ENCODE measurements around the gene ADGRE2. TPM values are rescaled to one million over a fixed set of nuclear protein-coding genes. Genes with fewer than 3 reads are reported as not detected.

Gene ADGRE2
- polyA plus RNA-seq, 3 donors, result 13.1 to 91.1 (median 47.6) TPM

DNA sequence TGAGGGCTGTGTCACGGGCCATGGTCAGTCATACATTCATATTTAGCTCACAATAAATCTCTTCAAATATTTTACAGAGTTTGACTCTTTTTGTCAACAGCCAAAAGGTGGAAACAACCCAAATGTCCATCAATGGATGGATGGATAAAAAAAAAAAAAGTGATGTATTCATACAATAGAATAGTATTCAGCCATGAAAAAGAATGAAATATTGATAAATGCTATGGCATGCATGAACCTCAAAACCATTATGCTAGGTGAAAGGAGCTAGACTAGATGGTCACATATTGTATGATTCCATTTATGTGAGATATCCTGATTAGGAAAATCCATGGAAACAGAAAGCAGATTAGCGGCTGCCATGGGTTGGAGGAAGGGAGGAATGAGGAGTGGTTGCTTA is 16.2 kb downstream of the ADGRE2 start:
- H3K4me1 ChIP-seq (ENCODE audit: control insufficient read depth in 1 of 2, insufficient read depth in 2 of 2, low read length in 2 of 2), result peaks cover 3 to 12% of the 10 kb centered on the region in 2 donors
- H3K27me3 Mint-ChIP-seq (ENCODE audit: low read depth in 3 of 3), result peaks cover 0 to 3% (median 2%) of the 10 kb centered on the region in 3 donors
- H3K4me1 Mint-ChIP-seq, result peaks cover 12% of the 10 kb centered on the region
- H3K27ac Mint-ChIP-seq, result peak overlapping the region in 2 of 7 donors; percentile 12 to 24
- H4K20me1 ChIP-seq (ENCODE audit: insufficient read depth, low read length), result peaks cover 99% of the 10 kb centered on the region
- H3K9me3 ChIP-seq (replicated peaks in 1 of 2; ENCODE audit: control insufficient read depth in 1 of 2, insufficient read depth in 1 of 2, low read length in 2 of 2), result no peaks in the 10 kb centered on the region
- peaks cover 75 to 93% of the 10 kb centered on the region in 2 donors for H3K36me3 Mint-ChIP-seq
- intact Hi-C loops (cut with micrococcal nuclease), result no loop called here
- peaks cover 76 to 97% of the 10 kb centered on the region in 2 donors for H3K36me3 ChIP-seq (replicated peaks in 1 of 2; ENCODE audit: control insufficient read depth in 1 of 2, insufficient read depth in 2 of 2, low read length in 2 of 2)
- no peak overlapping the region for H3K4me2 ChIP-seq (replicated peaks; ENCODE audit: extremely low read depth, low read length, poor library complexity, severe bottlenecking)
- H3K4me3 ChIP-seq (replicated peaks in 1 of 3; ENCODE audit: low read depth in 2 of 3, low read length in 3 of 3), result no peak overlapping the region
- TF ChIP-seq, protein P1, sequence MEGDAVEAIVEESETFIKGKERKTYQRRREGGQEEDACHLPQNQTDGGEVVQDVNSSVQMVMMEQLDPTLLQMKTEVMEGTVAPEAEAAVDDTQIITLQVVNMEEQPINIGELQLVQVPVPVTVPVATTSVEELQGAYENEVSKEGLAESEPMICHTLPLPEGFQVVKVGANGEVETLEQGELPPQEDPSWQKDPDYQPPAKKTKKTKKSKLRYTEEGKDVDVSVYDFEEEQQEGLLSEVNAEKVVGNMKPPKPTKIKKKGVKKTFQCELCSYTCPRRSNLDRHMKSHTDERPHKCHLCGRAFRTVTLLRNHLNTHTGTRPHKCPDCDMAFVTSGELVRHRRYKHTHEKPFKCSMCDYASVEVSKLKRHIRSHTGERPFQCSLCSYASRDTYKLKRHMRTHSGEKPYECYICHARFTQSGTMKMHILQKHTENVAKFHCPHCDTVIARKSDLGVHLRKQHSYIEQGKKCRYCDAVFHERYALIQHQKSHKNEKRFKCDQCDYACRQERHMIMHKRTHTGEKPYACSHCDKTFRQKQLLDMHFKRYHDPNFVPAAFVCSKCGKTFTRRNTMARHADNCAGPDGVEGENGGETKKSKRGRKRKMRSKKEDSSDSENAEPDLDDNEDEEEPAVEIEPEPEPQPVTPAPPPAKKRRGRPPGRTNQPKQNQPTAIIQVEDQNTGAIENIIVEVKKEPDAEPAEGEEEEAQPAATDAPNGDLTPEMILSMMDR (IDR thresholded peaks at IDR 0.05), result no peak
- H3K79me2 ChIP-seq (ENCODE audit: insufficient read depth, low read length), result no peaks in the 10 kb centered on the region
- H3K27ac ChIP-seq (ENCODE audit: low read depth in 1 of 2, low read length in 2 of 2), result no peak overlapping the region
- no peak overlapping the region for H2AFZ ChIP-seq (ENCODE audit: insufficient read depth, low read depth, low read length, poor library complexity, severe bottlenecking)
- no peak for DNase-seq
- no peak overlapping the region for H3K4me3 Mint-ChIP-seq
- no peak overlapping the region for H3K9ac ChIP-seq (ENCODE audit: insufficient read depth, low read length, poor library complexity, severe bottlenecking)
- WGBS (ENCODE audit: insufficient coverage), result 100% methylated on average over 1 of the region's 2 CpGs
- no peaks in the 10 kb centered on the region for H3K27me3 ChIP-seq (ENCODE audit: control insufficient read depth in 2 of 2, insufficient read depth in 2 of 2, low read length in 2 of 2)
- H3K9me3 Mint-ChIP-seq, result peaks cover 0 to 8% (median 5%) of the 10 kb centered on the region in 7 donors

- no peak overlapping the region for H3K4me3 Mint-ChIP-seq
Observed at GRCh38 chr19:14761607-14762006, 16.8 kb downstream of the ADGRE2 start.

More at GRCh38 chr19:14761607-14762006, 16.8 kb downstream of the ADGRE2 start:
- Mint-ChIP-seq H3K9me3 (peaks cover 0 to 8% (median 5%) of the 10 kb centered on the region in 7 donors), H3K4me1 (peaks cover 10% of the 10 kb centered on the region), H3K36me3 (peaks cover 74 to 93% of the 10 kb centered on the region in 2 donors), H3K27ac (peak overlapping the region in 2 of 7 donors; percentile 12 to 24), H3K27me3 (ENCODE audit: low read depth in 3 of 3) (peaks cover 0 to 3% (median 2%) of the 10 kb centered on the region in 3 donors)
- Histone ChIP-seq H3K4me1 (ENCODE audit: control insufficient read depth in 1 of 2, insufficient read depth in 2 of 2, low read length in 2 of 2) (peaks cover 3 to 12% of the 10 kb centered on the region in 2 donors), H3K4me3 (replicated peaks in 1 of 3; ENCODE audit: low read depth in 2 of 3, low read length in 3 of 3) (no peak overlapping the region), H4K20me1 (ENCODE audit: insufficient read depth, low read length) (peaks cover 99% of the 10 kb centered on the region), H3K79me2 (ENCODE audit: insufficient read depth, low read length) (no peaks in the 10 kb centered on the region), H3K9ac (ENCODE audit: insufficient read depth, low read length, poor library complexity, severe bottlenecking) (no peak overlapping the region), H3K36me3 (replicated peaks in 1 of 2; ENCODE audit: control insufficient read depth in 1 of 2, insufficient read depth in 2 of 2, low read length in 2 of 2) (peaks cover 76 to 97% of the 10 kb centered on the region in 2 donors), H3K27ac (ENCODE audit: low read depth in 1 of 2, low read length in 2 of 2) (no peak overlapping the region), H3K9me3 (replicated peaks in 1 of 2; ENCODE audit: control insufficient read depth in 1 of 2, insufficient read depth in 1 of 2, low read length in 2 of 2) (no peaks in the 10 kb centered on the region), H3K4me2 (replicated peaks; ENCODE audit: extremely low read depth, low read length, poor library complexity, severe bottlenecking) (no peak overlapping the region), H3K27me3 (ENCODE audit: control insufficient read depth in 2 of 2, insufficient read depth in 2 of 2, low read length in 2 of 2) (no peaks in the 10 kb centered on the region), H2AFZ (ENCODE audit: insufficient read depth, low read depth, low read length, poor library complexity, severe bottlenecking) (no peak overlapping the region)
- intact Hi-C loops (cut with micrococcal nuclease), result no loop called here
- no CpG with 5 or more reads among the region's 5 CpGs for WGBS (ENCODE audit: insufficient coverage)
- no peak for DNase-seq
- TF ChIP-seq, protein P1 (IDR thresholded peaks at IDR 0.05), result no peak

All from CD14-positive monocyte (primary cell).